Stimulated activated naive CD8-positive, alpha-beta T cell treated with anti-CD3 and anti-CD28 coated beads, Interleukin-15, Interleukin-2, amounts not matched to agents 100 U/mL and 50 U/mL, for 24 hours (primary cell): ENCODE data around the gene MGST2.
A peak's percentile ranks its signal among the peaks of the same experiment; 100 is the strongest.

Experiments used
- ATAC-seq: fragments of 150-1000 bp; cut with Tn5 transposase; one replicate; pipeline ENCODE4 v1.10.0; 2021
- DNase-seq: peaks from one replicate; pipeline ENCODE4 v3.0.0; 2021

MGST2 gene

DNA sequence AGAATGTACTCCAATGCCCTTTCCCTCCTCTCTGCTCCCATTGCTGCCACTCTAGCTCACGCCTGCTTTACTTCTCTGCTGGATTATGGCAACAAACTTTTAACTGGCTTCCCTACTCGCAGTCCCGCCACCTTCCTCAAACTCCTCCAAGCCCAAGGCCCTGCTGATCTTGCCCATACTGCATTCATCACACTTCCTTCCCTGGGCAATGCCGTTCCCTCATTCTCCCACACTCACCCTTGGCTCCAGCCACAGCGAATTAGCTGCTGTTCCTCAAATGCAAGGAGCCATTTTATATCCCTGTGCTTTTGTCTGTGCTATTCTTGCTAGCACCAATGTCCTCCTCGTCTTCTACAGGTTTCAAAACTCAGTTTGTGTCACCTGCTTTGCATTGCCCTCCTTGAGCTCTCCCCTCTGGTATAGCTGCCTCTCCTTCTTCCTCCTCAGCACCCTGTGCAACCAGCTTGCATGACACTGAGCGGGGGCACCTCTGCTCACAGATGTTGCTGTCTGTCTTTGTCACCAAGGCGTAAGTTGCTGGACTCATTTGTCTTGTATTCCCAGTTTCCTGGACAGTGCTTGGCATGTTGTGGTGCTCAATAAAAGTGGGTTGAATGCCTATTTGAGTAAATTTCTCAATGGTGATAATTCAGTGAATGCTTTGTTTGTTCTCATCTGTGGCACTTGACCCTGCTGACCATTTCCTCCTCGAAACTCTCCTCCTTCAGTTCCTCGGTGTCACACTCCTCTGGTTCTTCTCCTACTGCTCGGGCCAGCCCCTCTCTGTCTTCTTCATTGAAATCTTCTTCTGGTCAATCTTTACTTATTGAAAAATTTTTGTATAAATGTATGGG is 22.4 kb upstream of the MGST2 start:
- DNase-seq (no peak), ATAC-seq (no peak)

DNA sequence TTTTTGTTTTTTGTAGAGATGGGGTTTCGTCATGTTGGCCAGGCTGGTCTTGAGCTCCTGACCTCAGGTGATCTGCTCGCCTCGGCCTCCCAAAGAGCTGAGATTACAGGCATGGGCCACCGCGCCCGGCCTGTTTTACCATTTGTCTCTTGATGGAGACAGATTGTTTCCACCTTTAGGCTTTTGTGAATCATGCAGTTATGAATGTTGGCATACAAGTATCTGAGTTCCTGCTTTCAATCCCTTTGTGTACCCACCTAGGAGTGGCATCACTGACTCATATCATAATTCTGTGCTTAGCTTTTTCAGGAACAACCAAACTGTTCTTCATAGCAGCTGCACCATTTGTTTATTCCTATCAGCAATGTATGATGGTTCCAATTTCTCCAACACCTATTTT is 20.2 kb upstream of the MGST2 start:
- ATAC-seq (no peak), DNase-seq (no peak)

DNA sequence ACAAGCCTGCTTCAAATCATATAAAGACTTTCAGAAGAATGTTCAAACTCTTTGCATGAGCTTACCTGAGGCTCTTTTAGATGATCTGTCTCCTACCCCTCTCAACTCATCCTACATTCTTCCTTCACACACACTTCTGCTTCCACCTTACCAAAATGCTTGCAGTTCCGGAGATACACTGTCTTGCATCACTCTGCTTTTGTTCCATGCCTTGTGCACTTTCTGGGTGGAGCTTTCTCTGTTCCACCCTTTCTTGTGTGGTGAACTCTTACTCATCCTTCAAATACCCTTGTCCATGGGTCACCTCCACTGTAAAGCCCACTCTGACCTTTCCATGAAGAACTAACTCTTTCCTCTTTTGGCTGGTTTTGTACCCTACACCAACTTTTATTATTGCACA is 18.4 kb upstream of the MGST2 start:
- ATAC-seq (no peak), DNase-seq (no peak)

DNA sequence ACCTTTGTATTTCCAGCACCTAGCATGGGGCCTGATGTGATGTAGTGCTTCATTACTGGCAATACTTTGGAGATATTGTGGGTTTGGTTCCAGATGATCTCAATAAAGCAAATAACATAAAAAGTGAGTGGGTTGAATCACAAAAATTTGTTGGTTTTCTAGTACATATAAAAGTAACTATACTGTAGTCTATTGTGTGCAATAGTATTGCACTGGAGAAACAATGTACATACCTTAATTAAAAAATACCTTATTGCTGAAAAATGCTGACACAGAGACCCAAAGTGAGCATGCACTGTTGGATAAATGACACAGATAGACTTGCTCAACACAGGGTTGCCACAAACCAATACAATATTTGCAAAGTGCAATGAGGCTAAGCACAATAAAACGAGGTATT is 17.7 kb upstream of the MGST2 start:
- ATAC-seq (no peak), DNase-seq (no peak)

DNA sequence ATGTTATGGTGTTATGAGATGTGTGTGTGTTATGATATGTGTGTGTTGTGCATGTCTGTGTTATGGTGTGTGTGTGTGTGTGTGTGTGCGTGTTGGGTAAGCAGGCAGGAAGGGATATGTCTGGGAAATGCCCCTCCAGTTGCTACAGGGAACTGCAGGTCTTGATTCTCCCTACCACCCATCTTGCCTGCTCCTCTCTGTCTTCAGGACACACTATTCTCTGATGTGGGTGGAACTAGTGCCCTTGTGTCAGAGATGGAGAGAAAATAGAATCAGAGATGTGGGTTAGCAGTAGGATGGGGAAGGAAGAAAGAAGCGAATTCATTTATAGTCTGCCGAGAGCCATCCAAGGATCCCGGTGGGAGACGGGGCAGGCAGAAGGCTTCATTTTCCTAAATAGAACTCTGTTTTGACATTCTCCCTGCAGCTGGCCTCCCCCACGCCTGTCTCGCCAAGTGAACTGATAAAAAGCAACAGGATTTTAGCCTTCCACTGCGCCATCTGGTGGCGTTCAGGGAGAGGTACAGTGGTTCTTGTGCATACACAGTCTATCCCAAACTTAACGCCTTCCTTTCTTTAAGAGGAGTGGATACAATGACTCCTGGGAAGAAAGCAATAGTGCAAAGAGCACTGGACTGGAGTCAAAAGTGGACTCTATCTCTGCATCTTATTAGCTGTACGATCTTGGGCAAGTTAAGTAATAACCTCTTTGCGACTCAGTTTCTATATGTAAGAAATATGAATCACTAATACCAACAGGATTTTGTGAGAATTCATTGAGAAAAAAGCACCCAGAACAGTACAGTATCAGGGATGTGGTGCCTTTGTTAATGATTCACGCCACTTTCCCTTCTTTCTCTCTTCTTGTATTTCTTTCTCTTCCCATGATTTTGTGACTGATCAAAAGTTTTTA is 14.1 kb upstream of the MGST2 start:
- DNase-seq = peak; percentile 70
- peak; percentile 68 for ATAC-seq

DNA sequence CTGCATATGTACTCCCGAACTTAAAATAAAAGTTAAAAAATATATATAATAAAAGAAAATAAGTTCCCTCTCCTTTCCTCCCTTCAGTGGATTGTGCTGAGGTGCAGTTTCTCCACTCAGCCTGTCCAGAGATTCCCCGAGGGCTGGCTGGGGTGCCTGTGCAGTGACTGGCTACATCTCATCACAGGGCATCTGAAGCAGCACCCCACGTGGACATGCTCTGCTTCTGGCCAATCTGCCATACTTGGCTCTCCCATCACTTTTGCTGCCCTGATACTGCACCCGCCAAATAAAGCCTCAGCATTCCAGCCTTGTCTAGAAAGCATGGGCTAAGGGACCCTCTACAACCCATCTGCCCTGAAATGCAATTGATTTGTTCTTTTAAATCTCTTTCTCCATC is 11.1 kb upstream of the MGST2 start:
- no peak for ATAC-seq
- DNase-seq = no peak

DNA sequence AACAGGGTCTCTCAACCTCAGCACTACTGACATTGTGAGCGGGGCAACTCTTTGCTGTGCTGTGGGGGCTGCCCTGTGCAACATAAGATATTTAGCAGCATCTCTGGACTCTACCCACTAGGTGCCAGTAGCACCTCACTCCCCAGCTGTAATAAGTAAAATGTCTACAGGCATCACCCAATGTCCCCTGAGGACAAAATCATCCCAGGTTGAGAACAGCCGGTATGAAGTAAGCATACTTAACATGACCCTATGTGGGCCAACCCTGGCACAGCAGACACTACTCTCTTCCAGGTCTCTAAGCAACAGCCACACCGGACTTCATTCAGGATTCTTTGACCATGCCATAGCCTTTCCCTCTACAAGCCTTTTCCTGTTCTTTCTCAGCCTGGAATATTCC is 10.5 kb upstream of the MGST2 start:
- no peak for ATAC-seq
- no peak for DNase-seq

DNA sequence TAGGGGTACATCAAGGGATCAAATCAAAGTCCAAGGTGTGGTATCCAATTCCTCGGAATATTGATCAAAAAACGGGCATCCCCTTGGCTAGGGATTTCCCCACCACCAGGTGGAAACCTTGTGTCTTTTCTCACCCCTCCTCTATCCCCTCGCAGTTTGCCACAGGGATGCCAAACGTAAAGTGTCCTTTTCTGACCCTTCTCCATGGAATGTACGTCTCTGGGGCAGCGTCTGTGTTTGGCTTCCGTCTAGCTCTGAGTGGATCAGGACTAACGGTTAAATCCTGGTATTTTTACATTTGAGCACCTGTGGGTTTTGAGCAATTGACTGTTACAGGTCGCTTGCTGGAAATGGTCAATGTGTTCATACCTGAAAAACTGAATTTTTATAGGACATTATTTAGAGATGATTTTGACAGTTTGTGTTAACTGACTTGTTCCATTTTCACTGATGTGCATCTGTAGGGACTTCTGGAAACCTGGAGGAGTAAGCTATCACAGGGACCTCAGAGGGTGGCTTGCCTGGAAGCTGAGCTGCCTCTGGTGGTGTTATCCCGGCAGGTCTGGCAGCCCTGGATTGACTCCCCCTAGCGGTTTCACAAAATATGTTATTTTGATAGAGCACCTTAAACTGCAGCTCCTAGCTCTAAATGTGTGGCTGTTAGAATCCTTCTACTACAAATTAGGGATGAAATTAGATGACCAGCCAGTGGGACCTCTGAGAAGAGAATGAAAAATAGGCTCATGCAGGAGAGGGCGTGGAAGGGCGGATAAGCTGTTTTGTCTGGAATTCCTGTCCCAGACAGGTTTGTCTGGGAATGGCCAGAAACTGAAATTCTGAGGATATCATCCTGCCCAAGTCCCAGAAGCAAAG is 8.8 kb upstream of the MGST2 start:
- DNase-seq = peak; percentile 40
- peak; percentile 51 for ATAC-seq

DNA sequence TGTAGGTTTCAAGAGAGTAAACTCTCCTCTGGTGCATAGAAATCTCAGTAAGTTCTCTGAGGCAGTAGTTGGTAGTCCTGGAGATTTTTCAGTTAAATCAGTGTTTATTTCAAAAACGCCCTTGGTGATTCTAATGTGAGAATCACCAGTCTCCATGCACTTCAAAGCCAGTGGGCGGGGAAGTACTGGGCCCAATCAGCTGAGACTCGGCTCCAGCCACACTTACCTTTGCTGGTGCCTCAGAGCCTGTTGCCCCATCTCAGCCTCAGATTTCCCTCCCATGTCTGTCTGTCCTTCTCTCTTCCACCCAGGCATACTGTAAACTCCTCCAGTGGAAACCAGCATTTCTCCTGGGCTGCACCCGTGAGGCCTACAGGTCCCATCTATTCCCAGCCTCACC is 7.4 kb upstream of the MGST2 start:
- DNase-seq = peak; percentile 21
- no peak for ATAC-seq

DNA sequence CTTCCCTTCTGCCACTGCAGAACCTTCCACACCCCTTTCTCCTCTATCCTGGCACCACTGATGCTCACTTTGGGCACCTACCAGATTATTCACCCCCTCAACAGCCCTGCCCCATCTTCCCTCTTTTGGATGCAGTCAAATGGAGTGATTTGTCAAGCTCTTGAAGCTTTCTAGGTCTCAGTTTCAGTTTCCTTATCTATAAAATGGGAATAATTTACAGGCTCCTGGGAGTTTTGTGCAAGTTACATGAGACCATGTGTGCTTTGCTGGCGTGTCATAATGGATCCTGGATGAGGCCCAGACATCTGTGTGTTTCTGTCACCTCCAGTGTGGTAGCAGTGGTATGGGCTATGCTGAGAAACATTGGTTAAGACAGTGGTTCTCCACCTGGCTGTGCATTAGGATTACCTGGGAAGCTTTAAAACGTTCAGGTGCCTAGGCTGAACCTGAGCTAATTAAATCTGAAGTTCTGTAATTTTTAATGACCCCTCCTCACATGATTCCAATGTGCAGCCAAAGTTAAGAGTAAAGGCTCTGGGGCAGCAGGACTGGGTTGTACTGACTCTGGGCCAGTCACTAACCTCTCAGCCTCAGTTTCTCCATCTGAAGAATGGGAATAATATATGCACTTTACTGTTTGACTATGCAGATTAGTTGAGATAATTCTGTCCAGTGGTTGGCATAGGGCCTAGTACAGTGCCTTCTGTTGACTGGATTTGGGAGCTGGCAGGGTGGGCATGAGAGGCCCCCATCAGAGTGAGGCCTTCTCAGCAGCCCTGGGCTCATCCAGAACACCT is 6.8 kb upstream of the MGST2 start:
- DNase-seq = no peak
- ATAC-seq = no peak

DNA sequence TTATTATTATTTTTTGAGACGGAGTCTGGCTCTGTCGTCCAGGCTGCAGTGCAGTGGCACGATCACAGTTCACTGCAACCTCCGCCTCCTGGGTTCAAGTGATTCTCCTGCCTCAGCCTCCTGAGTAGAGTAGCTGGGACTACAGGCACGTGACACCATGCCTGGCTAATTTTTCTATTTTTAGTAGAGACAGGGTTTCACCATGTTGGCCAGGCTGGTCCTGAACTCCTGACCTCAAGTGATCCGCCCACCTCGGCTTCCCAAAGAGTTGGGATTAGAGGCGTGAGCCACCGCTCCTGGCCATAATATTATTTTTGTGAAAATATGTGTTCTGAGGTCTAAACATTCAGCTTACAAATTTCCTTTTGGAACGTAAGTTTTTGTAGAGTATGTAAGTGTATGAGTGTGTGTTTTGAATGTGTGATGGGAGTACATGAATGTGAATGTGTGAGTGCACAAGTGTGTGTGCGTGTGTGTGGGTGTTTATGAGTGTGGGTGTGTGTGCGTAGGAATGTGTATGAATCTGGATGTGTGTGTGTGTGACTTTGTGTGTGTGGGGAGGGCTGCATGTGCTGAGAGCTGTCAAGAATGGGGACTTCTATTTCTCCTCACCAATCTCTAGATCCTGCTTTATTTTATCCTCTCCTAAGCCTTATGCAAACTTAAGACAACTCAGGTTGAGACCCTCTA is 5.7 kb upstream of the MGST2 start:
- ATAC-seq (no peak), DNase-seq (no peak)

DNA sequence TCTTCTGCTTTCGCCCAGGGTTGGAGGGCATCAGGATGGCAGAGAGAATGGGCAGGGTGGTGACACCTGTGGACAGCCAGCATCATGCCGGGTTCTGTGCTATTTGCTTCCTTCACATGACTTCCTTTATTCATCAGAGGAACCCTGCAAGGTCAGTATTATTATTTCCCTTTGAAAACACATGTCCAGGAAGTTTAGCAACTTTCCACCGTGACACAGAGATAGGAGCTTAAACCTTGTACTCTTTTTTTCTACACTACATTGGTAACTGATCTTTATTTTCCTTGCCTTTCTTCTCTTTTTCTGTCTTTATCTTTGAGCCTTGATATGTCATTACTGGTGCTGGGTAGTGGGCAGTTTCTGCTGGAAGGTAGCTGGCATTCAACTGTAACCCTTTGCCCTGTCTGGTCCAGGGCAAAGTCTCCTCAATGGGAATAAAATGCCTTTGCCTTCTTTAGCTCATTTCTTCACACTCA is 5.0 kb upstream of the MGST2 start:
- DNase-seq (no peak), ATAC-seq (no peak)

DNA sequence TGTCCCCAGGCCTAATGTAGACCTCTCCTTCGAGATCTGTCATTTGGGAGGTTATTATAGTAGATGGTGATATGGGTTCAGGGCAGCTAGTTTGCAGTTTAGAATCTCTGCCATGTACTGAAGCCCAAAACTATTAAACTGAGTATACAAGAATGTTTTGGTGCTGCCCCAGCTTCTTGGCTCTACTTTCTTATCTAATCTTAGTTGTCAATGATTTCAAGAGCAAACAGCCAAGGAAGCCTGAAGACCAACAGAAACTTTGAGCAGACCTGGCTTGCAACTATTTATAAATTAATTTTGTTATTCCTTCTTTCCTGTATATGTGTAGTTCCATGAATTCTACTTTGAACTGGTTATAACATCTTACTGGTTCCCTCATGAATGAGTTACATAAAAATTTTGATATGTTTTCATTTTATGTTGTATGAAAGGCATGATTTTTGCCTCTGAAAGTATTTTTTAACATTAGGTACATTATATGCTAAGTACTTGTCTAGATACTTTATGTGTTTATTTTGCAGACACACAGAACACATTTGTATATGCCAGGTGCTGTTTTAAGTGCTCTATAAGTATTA is 2.0 kb upstream of the MGST2 start:
- DNase-seq = no peak
- no peak for ATAC-seq

DNA sequence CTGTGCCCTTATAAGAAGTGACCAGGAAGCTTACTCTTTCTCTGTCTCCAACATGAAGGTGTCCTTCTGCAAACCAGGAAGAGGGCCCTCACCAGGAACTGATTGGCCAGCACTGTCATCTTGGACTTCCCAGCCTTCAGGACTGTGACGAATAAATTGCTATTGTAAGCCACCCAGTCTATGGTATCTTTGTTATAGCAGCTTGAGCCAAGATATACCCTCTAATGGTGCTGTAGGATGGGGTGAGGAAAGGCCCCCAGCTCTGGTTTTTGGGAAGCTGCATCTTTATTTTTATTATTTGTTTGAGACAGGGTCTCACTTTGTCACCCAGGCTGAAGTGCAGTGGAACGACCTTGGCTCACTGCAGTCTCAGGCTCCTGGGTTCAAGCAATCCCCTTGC is 1.2 kb upstream of the MGST2 start:
- DNase-seq (no peak), ATAC-seq (no peak)

DNA sequence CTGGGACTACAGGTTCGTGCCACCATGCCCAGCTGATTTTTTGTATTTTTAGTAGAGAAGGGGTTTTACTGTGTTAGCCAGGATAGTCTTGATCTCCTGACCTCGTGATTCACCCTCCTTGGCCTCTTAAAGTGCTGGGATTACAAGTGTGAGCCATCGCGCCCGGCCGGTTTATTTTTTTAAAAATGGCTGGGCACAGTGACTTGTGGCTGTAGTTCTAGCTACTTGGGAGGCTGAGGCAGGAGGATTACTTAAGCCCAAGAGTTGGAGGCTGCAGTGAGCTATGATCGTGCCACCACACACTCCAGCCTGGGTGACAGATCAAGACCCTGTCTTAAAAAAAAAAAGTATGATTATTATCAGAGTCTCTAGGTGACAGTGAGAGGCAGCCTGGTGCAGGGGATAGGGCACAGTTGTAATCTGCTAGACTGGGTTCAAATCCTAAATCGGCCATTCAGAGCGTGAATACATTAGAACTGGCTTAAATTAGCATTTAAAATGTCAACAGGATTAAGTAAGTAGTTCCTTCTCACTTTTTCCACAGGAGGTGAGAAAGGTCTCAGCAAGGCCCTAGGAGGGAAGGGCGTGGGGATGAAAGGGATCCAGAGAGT is 435 bp upstream of the MGST2 start:
- DNase-seq (no peak), ATAC-seq (no peak)

DNA sequence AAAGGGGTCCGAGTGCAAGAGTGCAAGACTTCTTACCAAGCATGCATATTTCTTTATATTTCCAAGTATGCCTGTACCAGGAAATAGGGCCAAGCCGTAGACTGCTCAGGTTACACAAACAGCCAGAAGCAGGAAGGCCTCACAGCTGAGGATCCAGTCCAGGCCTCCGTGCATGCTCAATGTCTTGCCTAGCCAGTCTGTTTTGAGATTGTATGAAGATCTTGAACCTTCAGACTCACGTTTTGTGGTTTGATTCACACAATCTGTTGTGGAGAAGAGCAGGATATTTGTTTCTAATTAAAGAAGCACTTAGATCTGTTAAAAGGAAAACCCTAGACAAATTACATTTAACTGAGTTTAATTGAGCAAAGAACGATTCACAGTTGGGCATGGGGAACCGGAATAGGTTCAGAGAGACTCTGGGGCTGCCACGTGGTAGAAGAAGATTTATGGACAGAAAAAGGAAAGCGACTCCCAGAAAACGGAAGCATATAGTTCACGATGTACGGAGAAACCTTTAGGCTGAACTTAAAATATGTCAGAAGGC is 1.2 kb downstream of the MGST2 start:
- DNase-seq = no peak
- no peak for ATAC-seq

DNA sequence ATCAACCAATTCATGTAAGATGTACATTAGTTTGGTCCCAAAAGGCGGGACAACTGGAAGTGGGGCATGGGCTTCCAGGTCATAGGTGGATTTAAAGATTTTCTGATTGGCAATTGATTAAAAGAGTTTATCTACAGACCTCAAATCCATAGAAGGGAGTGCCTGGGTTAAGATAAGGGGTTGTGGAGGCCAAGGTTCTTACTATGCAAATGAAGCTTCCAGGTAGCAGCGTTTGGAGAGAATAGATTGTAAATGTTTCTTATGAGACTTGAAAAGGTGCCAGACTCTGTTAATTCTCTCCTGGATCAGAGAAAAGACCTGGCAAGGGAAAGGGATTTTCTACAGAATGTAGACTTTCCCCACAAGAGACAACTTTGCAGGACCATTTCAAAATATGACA is 2.4 kb downstream of the MGST2 start:
- DNase-seq (no peak), ATAC-seq (no peak)

DNA sequence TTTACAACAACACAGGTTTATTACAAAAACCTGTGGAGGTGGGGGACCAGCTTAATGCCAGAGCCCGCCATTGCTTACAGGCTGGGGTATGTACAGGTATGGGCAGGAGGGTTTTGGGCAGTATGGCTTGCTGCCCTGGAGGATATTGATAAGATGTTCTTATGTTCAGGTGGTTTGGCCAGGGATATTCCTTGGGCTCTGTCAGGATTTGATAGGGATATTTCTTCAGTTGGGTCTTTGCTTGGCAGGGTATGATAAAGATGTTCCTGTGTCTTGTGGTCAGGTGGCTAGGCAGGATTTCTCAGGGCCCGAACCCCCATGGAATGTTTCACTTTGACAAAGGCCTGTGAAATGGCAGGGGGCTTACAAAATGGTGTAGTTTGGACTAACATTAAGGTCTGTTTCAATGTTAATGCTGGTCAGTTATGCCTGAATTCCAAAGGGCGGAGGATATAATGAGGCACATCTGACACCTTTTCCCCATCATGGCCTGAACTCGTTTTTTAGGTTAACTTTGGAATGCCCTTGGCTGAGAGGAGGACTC is 3.1 kb downstream of the MGST2 start:
- DNase-seq (no peak), ATAC-seq (no peak)

DNA sequence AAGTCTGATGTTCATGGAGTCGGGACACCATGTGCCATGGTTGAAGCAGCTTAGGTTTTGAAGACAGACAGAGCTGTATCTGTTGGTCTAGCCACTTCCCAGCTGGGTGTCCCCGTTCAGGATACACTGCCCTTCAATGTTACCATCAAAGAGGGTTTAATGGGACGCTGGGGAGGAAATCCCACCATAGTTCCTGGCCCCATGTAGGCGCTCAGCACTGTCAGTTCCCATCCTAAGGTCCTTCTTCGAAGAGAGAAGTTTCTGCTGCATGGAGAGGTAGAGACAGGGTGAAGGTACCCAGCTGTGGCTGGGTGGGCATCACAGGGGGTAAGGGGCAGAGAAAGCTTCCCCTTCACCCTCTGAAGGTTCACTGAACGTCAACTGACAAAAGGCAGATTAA is 3.7 kb downstream of the MGST2 start:
- DNase-seq (no peak), ATAC-seq (no peak)
